ENCODE results near the gene TMEM69.

DNA sequence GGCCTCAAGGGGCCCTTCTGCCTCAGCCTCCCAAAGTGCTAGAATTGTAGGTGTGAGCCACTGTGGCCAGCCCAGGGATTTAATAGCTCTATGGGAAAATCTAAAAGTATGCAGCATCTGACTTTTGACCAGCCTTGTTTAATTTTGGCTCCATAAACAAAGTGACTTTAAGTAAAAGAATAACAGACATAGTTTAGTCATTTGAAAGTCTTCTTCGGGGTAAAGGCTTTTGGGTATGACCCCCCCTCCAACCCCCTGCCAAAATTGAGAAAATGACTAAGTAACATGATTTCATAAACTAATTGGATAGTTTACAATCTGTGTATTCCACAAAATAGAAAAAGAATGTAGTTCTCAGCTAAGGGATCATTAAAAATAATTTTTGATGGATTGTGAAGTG, 18.6 kb upstream of the TMEM69 start:
- TF ChIP-seq KLF16 (tag by site-specific recombination; IDR thresholded peaks at IDR 0.05) (no peak), ZSCAN5A (tag by site-specific recombination; IDR thresholded peaks at IDR 0.05) (no peak), ZNF274 (IDR thresholded peaks at IDR 0.05; ENCODE audit: low read length) (no peak), ZNF274 (tag by site-specific recombination; IDR thresholded peaks at IDR 0.05; ENCODE audit: borderline replicate concordance) (no peak)
- TF ChIP-seq, protein P1, sequence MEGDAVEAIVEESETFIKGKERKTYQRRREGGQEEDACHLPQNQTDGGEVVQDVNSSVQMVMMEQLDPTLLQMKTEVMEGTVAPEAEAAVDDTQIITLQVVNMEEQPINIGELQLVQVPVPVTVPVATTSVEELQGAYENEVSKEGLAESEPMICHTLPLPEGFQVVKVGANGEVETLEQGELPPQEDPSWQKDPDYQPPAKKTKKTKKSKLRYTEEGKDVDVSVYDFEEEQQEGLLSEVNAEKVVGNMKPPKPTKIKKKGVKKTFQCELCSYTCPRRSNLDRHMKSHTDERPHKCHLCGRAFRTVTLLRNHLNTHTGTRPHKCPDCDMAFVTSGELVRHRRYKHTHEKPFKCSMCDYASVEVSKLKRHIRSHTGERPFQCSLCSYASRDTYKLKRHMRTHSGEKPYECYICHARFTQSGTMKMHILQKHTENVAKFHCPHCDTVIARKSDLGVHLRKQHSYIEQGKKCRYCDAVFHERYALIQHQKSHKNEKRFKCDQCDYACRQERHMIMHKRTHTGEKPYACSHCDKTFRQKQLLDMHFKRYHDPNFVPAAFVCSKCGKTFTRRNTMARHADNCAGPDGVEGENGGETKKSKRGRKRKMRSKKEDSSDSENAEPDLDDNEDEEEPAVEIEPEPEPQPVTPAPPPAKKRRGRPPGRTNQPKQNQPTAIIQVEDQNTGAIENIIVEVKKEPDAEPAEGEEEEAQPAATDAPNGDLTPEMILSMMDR (tag by site-specific recombination; IDR thresholded peaks at IDR 0.05) = no peak
- TF ChIP-seq, protein P2, sequence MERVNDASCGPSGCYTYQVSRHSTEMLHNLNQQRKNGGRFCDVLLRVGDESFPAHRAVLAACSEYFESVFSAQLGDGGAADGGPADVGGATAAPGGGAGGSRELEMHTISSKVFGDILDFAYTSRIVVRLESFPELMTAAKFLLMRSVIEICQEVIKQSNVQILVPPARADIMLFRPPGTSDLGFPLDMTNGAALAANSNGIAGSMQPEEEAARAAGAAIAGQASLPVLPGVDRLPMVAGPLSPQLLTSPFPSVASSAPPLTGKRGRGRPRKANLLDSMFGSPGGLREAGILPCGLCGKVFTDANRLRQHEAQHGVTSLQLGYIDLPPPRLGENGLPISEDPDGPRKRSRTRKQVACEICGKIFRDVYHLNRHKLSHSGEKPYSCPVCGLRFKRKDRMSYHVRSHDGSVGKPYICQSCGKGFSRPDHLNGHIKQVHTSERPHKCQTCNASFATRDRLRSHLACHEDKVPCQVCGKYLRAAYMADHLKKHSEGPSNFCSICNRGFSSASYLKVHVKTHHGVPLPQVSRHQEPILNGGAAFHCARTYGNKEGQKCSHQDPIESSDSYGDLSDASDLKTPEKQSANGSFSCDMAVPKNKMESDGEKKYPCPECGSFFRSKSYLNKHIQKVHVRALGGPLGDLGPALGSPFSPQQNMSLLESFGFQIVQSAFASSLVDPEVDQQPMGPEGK (tag by site-specific recombination; IDR thresholded peaks at IDR 0.05) = no peak
